ENCODE results near the gene THRSP. TPM values are rescaled to one million over a fixed set of nuclear protein-coding genes. Genes with fewer than 3 reads are reported as not detected.

Gene THRSP
- total and polyA plus RNA-seq, 2 experiments from 2014 or later = not detected

DNA sequence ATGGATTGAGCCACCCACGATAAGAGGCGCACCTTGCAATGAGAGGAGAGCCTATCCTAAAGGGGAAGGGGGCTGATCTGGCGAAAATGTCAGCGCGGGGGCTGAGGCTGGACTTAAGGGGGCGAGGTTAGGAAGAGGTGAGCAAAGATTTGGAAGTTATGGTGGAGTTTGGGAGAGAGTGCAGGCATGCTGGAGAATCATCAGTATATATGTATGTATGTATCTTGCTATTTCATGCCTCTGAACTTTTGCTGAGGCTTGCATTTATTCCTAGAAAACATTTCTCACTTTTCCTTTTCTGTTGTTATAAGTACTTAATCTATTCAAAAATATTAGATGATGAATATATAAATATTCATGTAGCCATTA is 17.2 kb upstream of the THRSP start (continued):
- TF ChIP-seq ZNF331 (CRISPR knock-in tag; IDR thresholded peaks at IDR 0.05; ENCODE audit: low read depth) (no peak), JUNB (IDR thresholded peaks at IDR 0.05; ENCODE audit: unreplicated experiment) (no peak)
- TF ChIP-seq, protein P1, sequence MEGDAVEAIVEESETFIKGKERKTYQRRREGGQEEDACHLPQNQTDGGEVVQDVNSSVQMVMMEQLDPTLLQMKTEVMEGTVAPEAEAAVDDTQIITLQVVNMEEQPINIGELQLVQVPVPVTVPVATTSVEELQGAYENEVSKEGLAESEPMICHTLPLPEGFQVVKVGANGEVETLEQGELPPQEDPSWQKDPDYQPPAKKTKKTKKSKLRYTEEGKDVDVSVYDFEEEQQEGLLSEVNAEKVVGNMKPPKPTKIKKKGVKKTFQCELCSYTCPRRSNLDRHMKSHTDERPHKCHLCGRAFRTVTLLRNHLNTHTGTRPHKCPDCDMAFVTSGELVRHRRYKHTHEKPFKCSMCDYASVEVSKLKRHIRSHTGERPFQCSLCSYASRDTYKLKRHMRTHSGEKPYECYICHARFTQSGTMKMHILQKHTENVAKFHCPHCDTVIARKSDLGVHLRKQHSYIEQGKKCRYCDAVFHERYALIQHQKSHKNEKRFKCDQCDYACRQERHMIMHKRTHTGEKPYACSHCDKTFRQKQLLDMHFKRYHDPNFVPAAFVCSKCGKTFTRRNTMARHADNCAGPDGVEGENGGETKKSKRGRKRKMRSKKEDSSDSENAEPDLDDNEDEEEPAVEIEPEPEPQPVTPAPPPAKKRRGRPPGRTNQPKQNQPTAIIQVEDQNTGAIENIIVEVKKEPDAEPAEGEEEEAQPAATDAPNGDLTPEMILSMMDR (conservative IDR thresholded peaks at IDR 0.05; ENCODE audit: low read depth in 2 of 2) = no peak

DNA sequence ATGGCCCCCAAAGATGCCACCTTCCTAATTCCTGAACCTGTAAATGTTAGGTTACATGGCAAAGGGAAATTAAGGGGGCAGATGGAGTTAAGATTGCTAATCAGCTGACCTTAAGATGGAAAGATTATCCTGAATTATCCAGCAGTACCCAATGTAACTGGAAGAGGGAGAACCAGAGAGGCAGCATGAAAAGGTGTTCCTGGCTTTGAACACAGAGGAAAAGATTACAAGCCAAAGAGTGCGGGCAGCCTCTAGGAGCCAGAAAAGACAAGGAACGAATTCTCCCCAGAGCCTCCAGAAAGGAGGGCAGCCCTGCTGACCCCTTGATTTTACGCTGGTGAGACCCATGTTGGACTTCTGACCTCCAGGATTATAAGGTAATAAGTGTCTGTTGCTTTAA is 15.1 kb upstream of the THRSP start:
- Histone ChIP-seq H3K4me3 (no peak overlapping the region), H3K4me1 (ENCODE audit: insufficient read depth) (peaks cover 13% of the 10 kb centered on the region; the same call in 1 of the 2 replicates), H3K79me2 (replicated peaks; ENCODE audit: insufficient read depth) (no peaks in the 10 kb centered on the region), H3K9me2 (ENCODE audit: insufficient read depth) (peaks cover 7% of the 10 kb centered on the region; the same call in 1 of the 2 replicates), H3K27me3 (ENCODE audit: insufficient read depth) (no peaks in the 10 kb centered on the region), H2AFZ (peak overlapping the region; percentile 35; the same call in 1 of the 2 replicates), H3K36me3 (ENCODE audit: insufficient read depth) (no peaks in the 10 kb centered on the region), H3F3A (replicated peaks; ENCODE audit: low read depth) (0 out of 2 replicates have a peak, but pooled peaks cover 4% of the 10 kb centered on the region), H3K4me2 (no peak overlapping the region), H3K27ac (ENCODE audit: low read depth) (no peak overlapping the region), H4K20me1 (replicated peaks; ENCODE audit: insufficient read depth) (no peaks in the 10 kb centered on the region)
- TF ChIP-seq EZH2 (IDR thresholded peaks at IDR 0.05; ENCODE audit: low read depth, unreplicated experiment) (no peak), ZNF331 (CRISPR knock-in tag; IDR thresholded peaks at IDR 0.05; ENCODE audit: low read depth) (no peak), ZNF114 (CRISPR knock-in tag; IDR thresholded peaks at IDR 0.05) (no peak), NANOG (IDR thresholded peaks at IDR 0.05; ENCODE audit: borderline replicate concordance) (no peak)
- TF ChIP-seq, protein P2, sequence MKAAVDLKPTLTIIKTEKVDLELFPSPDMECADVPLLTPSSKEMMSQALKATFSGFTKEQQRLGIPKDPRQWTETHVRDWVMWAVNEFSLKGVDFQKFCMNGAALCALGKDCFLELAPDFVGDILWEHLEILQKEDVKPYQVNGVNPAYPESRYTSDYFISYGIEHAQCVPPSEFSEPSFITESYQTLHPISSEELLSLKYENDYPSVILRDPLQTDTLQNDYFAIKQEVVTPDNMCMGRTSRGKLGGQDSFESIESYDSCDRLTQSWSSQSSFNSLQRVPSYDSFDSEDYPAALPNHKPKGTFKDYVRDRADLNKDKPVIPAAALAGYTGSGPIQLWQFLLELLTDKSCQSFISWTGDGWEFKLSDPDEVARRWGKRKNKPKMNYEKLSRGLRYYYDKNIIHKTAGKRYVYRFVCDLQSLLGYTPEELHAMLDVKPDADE (IDR thresholded peaks at IDR 0.05) = no peak
- TF ChIP-seq, protein P3, sequence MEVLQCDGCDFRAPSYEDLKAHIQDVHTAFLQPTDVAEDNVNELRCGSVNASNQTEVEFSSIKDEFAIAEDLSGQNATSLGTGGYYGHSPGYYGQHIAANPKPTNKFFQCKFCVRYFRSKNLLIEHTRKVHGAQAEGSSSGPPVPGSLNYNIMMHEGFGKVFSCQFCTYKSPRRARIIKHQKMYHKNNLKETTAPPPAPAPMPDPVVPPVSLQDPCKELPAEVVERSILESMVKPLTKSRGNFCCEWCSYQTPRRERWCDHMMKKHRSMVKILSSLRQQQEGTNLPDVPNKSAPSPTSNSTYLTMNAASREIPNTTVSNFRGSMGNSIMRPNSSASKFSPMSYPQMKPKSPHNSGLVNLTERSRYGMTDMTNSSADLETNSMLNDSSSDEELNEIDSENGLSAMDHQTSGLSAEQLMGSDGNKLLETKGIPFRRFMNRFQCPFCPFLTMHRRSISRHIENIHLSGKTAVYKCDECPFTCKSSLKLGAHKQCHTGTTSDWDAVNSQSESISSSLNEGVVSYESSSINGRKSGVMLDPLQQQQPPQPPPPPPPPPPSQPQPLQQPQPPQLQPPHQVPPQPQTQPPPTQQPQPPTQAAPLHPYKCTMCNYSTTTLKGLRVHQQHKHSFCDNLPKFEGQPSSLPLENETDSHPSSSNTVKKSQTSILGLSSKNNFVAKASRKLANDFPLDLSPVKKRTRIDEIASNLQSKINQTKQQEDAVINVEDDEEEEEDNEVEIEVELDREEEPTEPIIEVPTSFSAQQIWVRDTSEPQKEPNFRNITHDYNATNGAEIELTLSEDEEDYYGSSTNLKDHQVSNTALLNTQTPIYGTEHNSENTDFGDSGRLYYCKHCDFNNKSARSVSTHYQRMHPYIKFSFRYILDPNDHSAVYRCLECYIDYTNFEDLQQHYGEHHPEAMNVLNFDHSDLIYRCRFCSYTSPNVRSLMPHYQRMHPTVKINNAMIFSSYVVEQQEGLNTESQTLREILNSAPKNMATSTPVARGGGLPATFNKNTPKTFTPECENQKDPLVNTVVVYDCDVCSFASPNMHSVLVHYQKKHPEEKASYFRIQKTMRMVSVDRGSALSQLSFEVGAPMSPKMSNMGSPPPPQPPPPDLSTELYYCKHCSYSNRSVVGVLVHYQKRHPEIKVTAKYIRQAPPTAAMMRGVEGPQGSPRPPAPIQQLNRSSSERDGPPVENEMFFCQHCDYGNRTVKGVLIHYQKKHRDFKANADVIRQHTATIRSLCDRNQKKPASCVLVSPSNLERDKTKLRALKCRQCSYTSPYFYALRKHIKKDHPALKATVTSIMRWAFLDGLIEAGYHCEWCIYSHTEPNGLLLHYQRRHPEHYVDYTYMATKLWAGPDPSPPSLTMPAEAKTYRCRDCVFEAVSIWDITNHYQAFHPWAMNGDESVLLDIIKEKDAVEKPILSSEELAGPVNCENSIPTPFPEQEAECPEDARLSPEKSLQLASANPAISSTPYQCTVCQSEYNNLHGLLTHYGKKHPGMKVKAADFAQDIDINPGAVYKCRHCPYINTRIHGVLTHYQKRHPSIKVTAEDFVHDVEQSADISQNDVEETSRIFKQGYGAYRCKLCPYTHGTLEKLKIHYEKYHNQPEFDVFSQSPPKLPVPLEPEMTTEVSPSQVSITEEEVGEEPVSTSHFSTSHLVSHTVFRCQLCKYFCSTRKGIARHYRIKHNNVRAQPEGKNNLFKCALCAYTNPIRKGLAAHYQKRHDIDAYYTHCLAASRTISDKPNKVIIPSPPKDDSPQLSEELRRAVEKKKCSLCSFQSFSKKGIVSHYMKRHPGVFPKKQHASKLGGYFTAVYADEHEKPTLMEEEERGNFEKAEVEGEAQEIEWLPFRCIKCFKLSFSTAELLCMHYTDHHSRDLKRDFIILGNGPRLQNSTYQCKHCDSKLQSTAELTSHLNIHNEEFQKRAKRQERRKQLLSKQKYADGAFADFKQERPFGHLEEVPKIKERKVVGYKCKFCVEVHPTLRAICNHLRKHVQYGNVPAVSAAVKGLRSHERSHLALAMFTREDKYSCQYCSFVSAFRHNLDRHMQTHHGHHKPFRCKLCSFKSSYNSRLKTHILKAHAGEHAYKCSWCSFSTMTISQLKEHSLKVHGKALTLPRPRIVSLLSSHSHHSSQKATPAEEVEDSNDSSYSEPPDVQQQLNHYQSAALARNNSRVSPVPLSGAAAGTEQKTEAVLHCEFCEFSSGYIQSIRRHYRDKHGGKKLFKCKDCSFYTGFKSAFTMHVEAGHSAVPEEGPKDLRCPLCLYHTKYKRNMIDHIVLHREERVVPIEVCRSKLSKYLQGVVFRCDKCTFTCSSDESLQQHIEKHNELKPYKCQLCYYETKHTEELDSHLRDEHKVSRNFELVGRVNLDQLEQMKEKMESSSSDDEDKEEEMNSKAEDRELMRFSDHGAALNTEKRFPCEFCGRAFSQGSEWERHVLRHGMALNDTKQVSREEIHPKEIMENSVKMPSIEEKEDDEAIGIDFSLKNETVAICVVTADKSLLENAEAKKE (CRISPR knock-in tag; IDR thresholded peaks at IDR 0.05) = no peak
- TF ChIP-seq, protein P1 (conservative IDR thresholded peaks at IDR 0.05; ENCODE audit: low read depth in 2 of 2) = no peak
- Mint-ChIP-seq H3K9me3 (no peaks in the 10 kb centered on the region), H3K4me3 (no peak overlapping the region), H3K4me1 (peaks cover 26% of the 10 kb centered on the region), H3K27me3 (ENCODE audit: insufficient read depth, low read depth, poor library complexity) (peaks cover 6% of the 10 kb centered on the region), H3K27ac (no peak overlapping the region), H3K36me3 (ENCODE audit: low read depth) (no peaks in the 10 kb centered on the region)
- DNase-seq (ENCODE audit: low spot score) (peak; percentile 45), ATAC-seq (no peak)
